Omental fat pad (tissue), 4 donors: ENCODE results near the gene ADRB2. TPM values are rescaled to one million over a fixed set of nuclear protein-coding genes. Genes with fewer than 3 reads are reported as not detected.

Experiments
- ATAC-seq: fragments of 150-250 bp; one replicate; pipeline ENCODE4 v1.9.1; 2016; ENCODE audit warnings: mild to moderate bottlenecking, moderate library complexity; ENCODE audit not compliant: low FRiP score
- DNase-seq: peaks from one replicate; pipeline ENCODE4 v3.0.0-alpha.2; 2019; ENCODE audit warnings: low spot score
- CTCF ChIP-seq, 3 donors: fragments of 450-650 bp; IDR thresholded peaks; one replicate each; pipeline ENCODE4 v1.5.1; 2016 to 2017; ENCODE audit warnings: antibody characterized with exemption in 3 of 3, mild to moderate bottlenecking in 3 of 3, moderate library complexity in 2 of 3
- total RNA-seq, 4 donors: library from RNA; depleted of rRNA; stranded (reverse); fragments of >200 nt; gene quantifications; one replicate each; pipeline ENCODE4 v1.1.0, GENCODE V29; 2016

The ADRB2 gene
- 10 to 100 TPM; 20.5 to 68.7 (median 37.4) TPM for total RNA-seq

- DNase-seq (peak; percentile 77), ATAC-seq (peak; percentile 99)
- TF ChIP-seq CTCF (IDR thresholded peaks at IDR 0.05), result no peak
These were observed at the start of gene ADRB2 for GRCh38 chr5:148826053-148826738. ADRB2 (plus strand) TSS chr5:148826611; CDS start chr5:148826832, 221 bp downstream.

- DNase-seq, result no peak
- no peak for TF ChIP-seq CTCF (IDR thresholded peaks at IDR 0.05)
- ATAC-seq, result no peak
These were observed 49.6 kb upstream of the ADRB2 start for GRCh38 chr5:148776780-148777179.

- no peak for TF ChIP-seq CTCF (IDR thresholded peaks at IDR 0.05)
- ATAC-seq, result no peak
- DNase-seq, result no peak
These were observed 47.5 kb upstream of the ADRB2 start for GRCh38 chr5:148778882-148779281.

GRCh38 chr5:148780711-148781110 lies 45.7 kb upstream of the ADRB2 start:
- DNase-seq (no peak), ATAC-seq (no peak)
- no peak for TF ChIP-seq CTCF (IDR thresholded peaks at IDR 0.05)

GRCh38 chr5:148781766-148782165 lies 44.6 kb upstream of the ADRB2 start:
- ATAC-seq (no peak), DNase-seq (no peak)
- TF ChIP-seq CTCF (IDR thresholded peaks at IDR 0.05), result no peak

GRCh38 chr5:148785223-148785622 lies 41.2 kb upstream of the ADRB2 start:
- no peak for TF ChIP-seq CTCF (IDR thresholded peaks at IDR 0.05)
- DNase-seq, result no peak
- ATAC-seq, result no peak

GRCh38 chr5:148786456-148786855 lies 40.0 kb upstream of the ADRB2 start:
- TF ChIP-seq CTCF (IDR thresholded peaks at IDR 0.05), result no peak
- no peak for ATAC-seq
- no peak for DNase-seq
